Endodermal cell (in vitro differentiated cells): Measurements from ENCODE around the gene USP37. TPM values are rescaled to one million over a fixed set of nuclear protein-coding genes. Genes with fewer than 3 reads are reported as not detected.

Source experiments
- DNase-seq: peaks from one replicate; pipeline ENCODE4 v3.0.0-alpha.2; 2017
- H3K27ac ChIP-seq: 2 replicates; pipeline ENCODE4 v1.5.1; 2013; ENCODE audit warnings: mild to moderate bottlenecking, low read depth, low read length, moderate library complexity
- H3K27me3 ChIP-seq: 2 replicates; pipeline ENCODE4 v1.6.1; 2013; ENCODE audit warnings: mild to moderate bottlenecking, low read length, moderate library complexity; ENCODE audit not compliant: insufficient read depth, control insufficient read depth, poor library complexity, severe bottlenecking
- H3K36me3 ChIP-seq: 2 replicates; pipeline ENCODE4 v1.7.0; 2013; ENCODE audit warnings: mild to moderate bottlenecking, low read length, moderate library complexity; ENCODE audit not compliant: control insufficient read depth, insufficient read depth
- H3K4me1 ChIP-seq: one replicate; pipeline ENCODE4 v1.7.0; 2013; ENCODE audit warnings: low read length; ENCODE audit not compliant: control insufficient read depth, insufficient read depth
- H3K4me3 ChIP-seq: 2 replicates; pipeline ENCODE4 v1.5.1; 2013; ENCODE audit warnings: mild to moderate bottlenecking, low read length, moderate library complexity
- H3K9ac ChIP-seq: 2 replicates; pipeline ENCODE4 v1.6.1; 2013; ENCODE audit warnings: mild to moderate bottlenecking, low read length, moderate library complexity; ENCODE audit not compliant: poor library complexity, severe bottlenecking; ENCODE audit errors: extremely low read depth
- H3K9me3 ChIP-seq: 2 replicates; pipeline ENCODE4 v1.6.1; 2013; ENCODE audit warnings: mild to moderate bottlenecking, low read length, moderate library complexity; ENCODE audit not compliant: control insufficient read depth
- H3K27ac Mint-ChIP-seq: 2 replicates; pipeline ENCODE4 v1.8.0; 2020; ENCODE audit warnings: mixed read lengths
- H3K27me3 Mint-ChIP-seq: 2 replicates; pipeline ENCODE4 v1.8.0; 2021; ENCODE audit warnings: mild to moderate bottlenecking, mixed read lengths; ENCODE audit not compliant: insufficient read depth
- H3K36me3 Mint-ChIP-seq: 2 replicates; pipeline ENCODE4 v1.8.0; 2020; ENCODE audit warnings: low read depth, mixed read lengths
- H3K4me1 Mint-ChIP-seq: 2 replicates; pipeline ENCODE4 v1.8.0; 2020; ENCODE audit warnings: mixed read lengths
- H3K4me3 Mint-ChIP-seq: 2 replicates; pipeline ENCODE4 v1.8.0; 2020; ENCODE audit warnings: mild to moderate bottlenecking, moderate library complexity, mixed read lengths
- H3K9me3 Mint-ChIP-seq: 2 replicates; pipeline ENCODE4 v1.8.0; 2020; ENCODE audit warnings: mild to moderate bottlenecking, mixed read lengths
- WGBS, 2 experiments: methylation state at CpG; one replicate each; pipeline versions ENCODE4 v1.1.5 to v1.1.7; 2013; ENCODE audit warnings: missing lambda C conversion rate in 2 of 2, mixed read lengths in 1 of 2; ENCODE audit not compliant: insufficient coverage in 1 of 2, insufficient read length in 1 of 2; 5-methylcytosine and 5-hydroxymethylcytosine counted together
- total RNA-seq, 2 donors: library from RNA; stranded (reverse); fragmentation: NEBNext Ultra II Directional in 1 of 2; extraction: Animal tissue kit (Norgen Biotek cat#: 25700) in 1 of 2; gene quantifications; 2 replicates in 1 of 2; 3 replicates in 1 of 2; pipeline ENCODE4 v1.2.1, GENCODE V29; 2021
- TF ChIP-seq, protein P1 (sequence below): fragments of 200-600 bp; sonication (generic); conservative IDR thresholded peaks from 2 replicates; pipeline ENCODE4 v1.5.0; 2021; ENCODE audit warnings: antibody characterized with exemption, mild to moderate bottlenecking

The USP37 gene
- total RNA-seq, 2 donors from 2014 or later, result 23.2 to 24.0 TPM

DNA sequence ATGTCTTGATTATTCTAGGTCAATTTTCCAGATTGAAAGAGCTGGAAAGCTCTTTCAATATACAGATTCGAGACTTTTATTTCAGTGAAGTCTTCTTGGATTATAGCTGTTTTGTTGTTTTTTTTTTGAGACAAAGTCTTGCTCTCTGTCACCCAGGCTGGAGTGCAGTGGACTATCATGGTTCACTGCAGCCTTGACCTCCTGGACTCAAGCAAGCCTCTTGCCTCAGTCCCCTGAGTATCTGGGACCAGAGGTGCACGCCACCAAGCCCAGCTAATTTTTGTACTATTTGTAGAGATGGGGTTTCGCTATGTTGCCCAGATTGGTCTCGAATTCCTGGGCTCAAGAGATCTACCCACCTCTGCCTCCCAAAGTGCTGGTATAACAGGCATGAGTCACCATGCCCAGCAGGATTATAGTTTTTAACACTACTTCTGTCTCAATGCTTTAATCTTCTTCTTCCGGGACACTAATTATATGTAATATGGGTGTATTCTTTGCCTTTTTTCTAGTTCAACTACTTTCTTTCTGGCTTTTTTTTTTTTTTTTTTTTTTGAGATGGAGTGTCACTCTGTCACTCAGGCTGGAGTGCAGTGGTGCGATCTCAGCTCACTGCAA is 62.3 kb downstream of the USP37 start:
- peaks cover 35% of the 10 kb centered on the region for H3K36me3 Mint-ChIP-seq

DNA sequence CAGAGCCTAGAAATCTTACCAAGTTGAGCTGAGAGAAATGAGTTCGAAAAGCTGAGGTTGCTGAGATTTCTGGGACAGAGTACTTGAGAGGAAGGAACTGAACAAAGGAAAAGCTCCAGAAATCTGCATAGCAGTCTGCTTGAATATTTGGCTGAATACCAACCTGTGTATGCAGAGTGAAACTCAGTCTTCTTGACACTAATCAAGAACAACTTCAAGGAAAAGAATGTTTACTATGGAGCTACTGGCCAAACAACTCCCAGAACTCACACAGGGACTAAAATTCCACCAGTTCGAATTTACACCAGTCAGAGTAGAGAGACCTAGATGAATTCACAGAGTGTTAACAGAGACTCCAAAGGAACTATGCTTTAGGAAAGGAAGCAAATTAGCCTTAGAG is 66.5 kb downstream of the USP37 start:
- H3K9me3 ChIP-seq, result no peaks in the 10 kb centered on the region
- peaks cover 14% of the 10 kb centered on the region for H3K4me1 Mint-ChIP-seq
- no peak overlapping the region for H3K27ac ChIP-seq
- peaks cover 40% of the 10 kb centered on the region for H3K36me3 Mint-ChIP-seq
- peak overlapping the region; percentile 74 for H3K27ac Mint-ChIP-seq
- peaks cover 22% of the 10 kb centered on the region for H3K36me3 ChIP-seq
- H3K9me3 Mint-ChIP-seq, result no peaks in the 10 kb centered on the region
- TF ChIP-seq, protein P1, sequence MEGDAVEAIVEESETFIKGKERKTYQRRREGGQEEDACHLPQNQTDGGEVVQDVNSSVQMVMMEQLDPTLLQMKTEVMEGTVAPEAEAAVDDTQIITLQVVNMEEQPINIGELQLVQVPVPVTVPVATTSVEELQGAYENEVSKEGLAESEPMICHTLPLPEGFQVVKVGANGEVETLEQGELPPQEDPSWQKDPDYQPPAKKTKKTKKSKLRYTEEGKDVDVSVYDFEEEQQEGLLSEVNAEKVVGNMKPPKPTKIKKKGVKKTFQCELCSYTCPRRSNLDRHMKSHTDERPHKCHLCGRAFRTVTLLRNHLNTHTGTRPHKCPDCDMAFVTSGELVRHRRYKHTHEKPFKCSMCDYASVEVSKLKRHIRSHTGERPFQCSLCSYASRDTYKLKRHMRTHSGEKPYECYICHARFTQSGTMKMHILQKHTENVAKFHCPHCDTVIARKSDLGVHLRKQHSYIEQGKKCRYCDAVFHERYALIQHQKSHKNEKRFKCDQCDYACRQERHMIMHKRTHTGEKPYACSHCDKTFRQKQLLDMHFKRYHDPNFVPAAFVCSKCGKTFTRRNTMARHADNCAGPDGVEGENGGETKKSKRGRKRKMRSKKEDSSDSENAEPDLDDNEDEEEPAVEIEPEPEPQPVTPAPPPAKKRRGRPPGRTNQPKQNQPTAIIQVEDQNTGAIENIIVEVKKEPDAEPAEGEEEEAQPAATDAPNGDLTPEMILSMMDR, result no peak
- peak; percentile 42 for DNase-seq
- no peaks in the 10 kb centered on the region for H3K27me3 ChIP-seq
- H3K4me3 ChIP-seq, result no peak overlapping the region
- no peaks in the 10 kb centered on the region for H3K27me3 Mint-ChIP-seq
- no peaks in the 10 kb centered on the region for H3K4me1 ChIP-seq
- no peak overlapping the region for H3K9ac ChIP-seq
- no peak overlapping the region for H3K4me3 Mint-ChIP-seq
- WGBS, 2 experiments, result 78 to 83% methylated on average over 1 to 2 of the region's 2 CpGs

More for the DNA sequence above, 62.3 kb downstream of the USP37 start:
- no peak overlapping the region for H3K27ac ChIP-seq
- WGBS, 2 experiments, result 84 to 94% methylated on average over 5 of the region's 6 CpGs
- H3K27ac Mint-ChIP-seq, result no peak overlapping the region
- no peaks in the 10 kb centered on the region for H3K27me3 ChIP-seq
- H3K27me3 Mint-ChIP-seq, result no peaks in the 10 kb centered on the region
- no peak overlapping the region for H3K4me3 ChIP-seq
- H3K9me3 Mint-ChIP-seq, result no peaks in the 10 kb centered on the region
- H3K36me3 ChIP-seq, result peaks cover 26% of the 10 kb centered on the region
- H3K9me3 ChIP-seq, result no peaks in the 10 kb centered on the region
- TF ChIP-seq, protein P1, result no peak
- H3K4me3 Mint-ChIP-seq, result no peak overlapping the region
- no peak overlapping the region for H3K9ac ChIP-seq
- no peak for DNase-seq
- H3K4me1 Mint-ChIP-seq, result peaks cover 14% of the 10 kb centered on the region
- H3K4me1 ChIP-seq, result no peaks in the 10 kb centered on the region

DNA sequence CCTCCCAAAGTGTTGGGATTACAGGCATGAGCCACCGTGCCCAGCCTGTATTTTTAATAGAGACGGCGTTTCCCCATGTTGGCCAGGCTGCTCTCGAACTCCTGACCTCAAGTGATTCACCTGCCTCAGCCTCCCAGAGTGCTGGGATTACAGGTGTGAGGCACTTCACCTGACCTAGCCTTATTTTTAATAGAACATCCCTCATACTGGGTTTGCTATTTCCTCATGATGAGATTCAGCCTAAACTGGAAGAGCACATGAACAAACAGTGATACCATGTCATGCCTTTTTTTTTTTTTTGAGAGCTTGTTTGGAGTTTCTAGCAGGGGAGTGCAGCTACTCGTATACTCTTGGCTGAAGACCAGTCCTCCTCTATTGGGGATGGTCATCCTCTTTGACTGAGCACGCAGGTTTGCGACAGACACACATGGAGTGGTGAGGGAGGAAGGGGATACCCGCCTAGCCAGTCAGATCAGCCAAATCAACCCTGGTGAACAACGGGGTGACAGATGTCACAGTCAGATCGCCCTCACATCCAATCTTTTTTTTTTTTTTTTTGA is 67.6 kb downstream of the USP37 start:
- H3K36me3 Mint-ChIP-seq, result peaks cover 36% of the 10 kb centered on the region
- no peaks in the 10 kb centered on the region for H3K9me3 ChIP-seq
- H3K4me1 ChIP-seq, result no peaks in the 10 kb centered on the region
- no peak overlapping the region for H3K4me3 ChIP-seq
- H3K4me1 Mint-ChIP-seq, result peaks cover 14% of the 10 kb centered on the region
- 89 to 90% methylated on average over 8 to 10 of the region's 10 CpGs for WGBS, 2 experiments
- no peak overlapping the region for H3K4me3 Mint-ChIP-seq
- DNase-seq, result no peak
- TF ChIP-seq, protein P1, result no peak
- H3K27me3 Mint-ChIP-seq, result no peaks in the 10 kb centered on the region
- H3K27ac Mint-ChIP-seq, result no peak overlapping the region
- peaks cover 24% of the 10 kb centered on the region for H3K36me3 ChIP-seq
- no peak overlapping the region for H3K9ac ChIP-seq
- no peak overlapping the region for H3K27ac ChIP-seq
- H3K27me3 ChIP-seq, result no peaks in the 10 kb centered on the region
- no peaks in the 10 kb centered on the region for H3K9me3 Mint-ChIP-seq
